ENCODE measurements around the gene LENEP. TPM values are rescaled to one million over a fixed set of nuclear protein-coding genes. Genes with fewer than 3 reads are reported as not detected.
A peak's percentile ranks its signal among the peaks of the same experiment; 100 is the strongest.

LENEP gene
- polyA plus RNA-seq, 2 of the 4 experiments (the other 2 are of a cell fraction) = not detected

DNA sequence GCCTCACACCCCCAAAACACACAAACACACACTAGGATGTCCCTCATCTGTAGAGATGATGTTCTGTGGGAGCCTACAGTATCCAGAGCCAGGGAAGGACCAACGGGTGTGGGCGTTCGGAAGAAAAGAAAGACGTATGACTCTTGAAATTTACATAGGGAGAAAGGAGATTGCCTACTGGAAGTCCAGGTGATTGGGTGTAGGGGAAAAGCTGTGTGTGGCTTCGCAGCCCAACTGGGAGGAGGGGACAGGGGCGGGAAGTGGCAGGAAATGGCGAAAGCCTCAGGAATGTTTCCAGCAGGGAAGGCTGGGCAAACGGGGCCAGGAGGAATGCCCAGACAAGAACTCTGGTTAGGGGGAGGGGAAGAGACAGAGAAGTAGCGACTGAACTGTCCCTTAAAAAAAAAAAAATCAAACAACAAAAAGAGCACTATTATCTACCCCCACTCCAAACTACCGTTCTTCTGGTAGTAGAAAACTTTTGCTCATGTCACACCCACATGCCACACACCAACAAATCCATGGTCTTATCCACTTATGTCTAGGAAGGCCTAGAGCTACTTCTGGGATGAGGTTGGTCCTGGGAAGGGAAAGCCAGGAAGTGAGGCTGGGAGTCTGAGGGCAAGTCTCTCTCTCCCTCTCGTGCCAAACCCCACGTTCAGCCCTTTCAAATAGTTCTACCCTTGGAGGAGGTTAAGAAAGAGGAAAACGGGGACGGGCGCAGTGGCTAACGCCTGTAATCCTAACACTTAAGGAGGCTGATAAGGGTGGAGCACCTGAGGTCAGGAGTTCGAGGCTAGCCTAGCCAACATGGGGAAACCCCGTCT is 20.7 kb upstream of the LENEP start (continued):
- TF ChIP-seq, protein P1, sequence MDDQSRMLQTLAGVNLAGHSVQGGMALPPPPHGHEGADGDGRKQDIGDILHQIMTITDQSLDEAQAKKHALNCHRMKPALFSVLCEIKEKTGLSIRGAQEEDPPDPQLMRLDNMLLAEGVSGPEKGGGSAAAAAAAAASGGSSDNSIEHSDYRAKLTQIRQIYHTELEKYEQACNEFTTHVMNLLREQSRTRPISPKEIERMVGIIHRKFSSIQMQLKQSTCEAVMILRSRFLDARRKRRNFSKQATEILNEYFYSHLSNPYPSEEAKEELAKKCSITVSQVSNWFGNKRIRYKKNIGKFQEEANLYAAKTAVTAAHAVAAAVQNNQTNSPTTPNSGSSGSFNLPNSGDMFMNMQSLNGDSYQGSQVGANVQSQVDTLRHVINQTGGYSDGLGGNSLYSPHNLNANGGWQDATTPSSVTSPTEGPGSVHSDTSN (IDR thresholded peaks at IDR 0.05) = 0 out of 2 replicates have a peak, but pooled peaks have one; percentile 39
- TF ChIP-seq ZC3H11A (IDR thresholded peaks at IDR 0.05) (no peak), POLR2A (IDR thresholded peaks at IDR 0.05; ENCODE audit: low read length) (no peak; the same call in 1 of the 2 replicates)

DNA sequence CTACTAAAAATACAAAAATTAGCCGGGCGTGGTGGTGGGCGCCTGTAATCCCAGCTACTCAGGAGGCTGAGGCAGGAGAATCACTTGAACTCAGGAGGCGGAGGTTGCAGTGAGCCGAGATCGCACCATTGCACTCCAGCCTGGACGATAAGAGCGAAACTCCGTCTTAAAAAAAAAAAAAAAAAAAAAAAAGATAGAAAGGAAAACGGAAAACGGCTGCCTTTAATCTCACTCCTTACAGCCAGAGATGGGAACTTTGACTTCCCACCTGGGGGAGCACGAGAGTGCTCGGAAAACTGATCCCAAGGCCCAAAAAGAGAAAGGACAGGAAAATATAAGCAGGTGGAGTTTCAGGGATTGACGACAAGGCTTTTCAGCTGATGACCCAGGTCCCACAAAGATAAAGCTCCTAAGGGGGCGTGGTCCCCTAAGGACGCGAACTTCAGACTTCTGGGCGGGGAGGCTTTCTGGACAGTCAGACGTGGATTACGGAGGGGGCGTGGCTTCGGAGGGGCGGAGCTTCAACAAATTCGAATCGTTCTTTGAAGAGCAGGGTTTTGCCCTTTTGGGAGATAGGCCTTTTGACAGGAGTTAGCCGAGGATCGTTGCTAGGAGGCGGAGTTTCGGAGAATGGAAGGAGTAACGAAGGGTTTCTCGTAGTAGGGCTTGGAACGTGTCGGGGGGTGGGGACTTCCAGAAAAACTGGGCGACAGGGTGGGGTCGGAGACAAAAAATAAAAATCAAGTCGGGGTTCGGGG is 19.9 kb upstream of the LENEP start:
- no peak for FAIRE-seq
- POLR2A ChIA-PET = interaction anchor here (0.6 to 6.3 kb wide), 18 partner anchors 9 to 378 kb away, joined by 3 to 91 read pairs (median 8); partner anchors contain the start of genes ADAM15, FLAD1, LENEP and PBXIP1
- CTCF ChIA-PET = no interaction called here
- peak; percentile 19 for ATAC-seq
- peak; percentile 88 to 99 for DNase-seq (ENCODE audit: low read depth in 1 of 2, low spot score in 1 of 2)
- TF ChIP-seq, protein P2, sequence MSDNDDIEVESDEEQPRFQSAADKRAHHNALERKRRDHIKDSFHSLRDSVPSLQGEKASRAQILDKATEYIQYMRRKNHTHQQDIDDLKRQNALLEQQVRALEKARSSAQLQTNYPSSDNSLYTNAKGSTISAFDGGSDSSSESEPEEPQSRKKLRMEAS (IDR thresholded peaks at IDR 0.05) = no peak; the same call in 1 of the 2 replicates
- TF ChIP-seq PHF8 (IDR thresholded peaks at IDR 0.05; ENCODE audit: borderline replicate concordance, low read depth) (peak; percentile 6; the same call in 1 of the 2 replicates), GATA3 (IDR thresholded peaks at IDR 0.05; ENCODE audit: borderline replicate concordance) (peak; percentile 50; the same call in 1 of the 2 replicates), HOXB5 (CRISPR knock-in tag; IDR thresholded peaks at IDR 0.05) (no peak), CHD2 (IDR thresholded peaks at IDR 0.05; ENCODE audit: low read length, partially characterized antibody) (peak; percentile 33), CBX8 (IDR thresholded peaks at IDR 0.05) (no peak), MYC (IDR thresholded peaks at IDR 0.05; ENCODE audit: borderline replicate concordance, low read length) (peak; percentile 52; the same call in 1 of the 2 replicates), EP300 (IDR thresholded peaks at IDR 0.05) (no peak), POLR2A (IDR thresholded peaks at IDR 0.05; ENCODE audit: low read length) (peak; percentile 23), JUNB (IDR thresholded peaks at IDR 0.05) (no peak), FOSB (CRISPR knock-in tag; IDR thresholded peaks at IDR 0.05) (no peak), NPAS2 (CRISPR knock-in tag; IDR thresholded peaks at IDR 0.05; ENCODE audit: borderline replicate concordance) (no peak), SMC3 (IDR thresholded peaks at IDR 0.05) (no peak)
- TF ChIP-seq, protein P3, sequence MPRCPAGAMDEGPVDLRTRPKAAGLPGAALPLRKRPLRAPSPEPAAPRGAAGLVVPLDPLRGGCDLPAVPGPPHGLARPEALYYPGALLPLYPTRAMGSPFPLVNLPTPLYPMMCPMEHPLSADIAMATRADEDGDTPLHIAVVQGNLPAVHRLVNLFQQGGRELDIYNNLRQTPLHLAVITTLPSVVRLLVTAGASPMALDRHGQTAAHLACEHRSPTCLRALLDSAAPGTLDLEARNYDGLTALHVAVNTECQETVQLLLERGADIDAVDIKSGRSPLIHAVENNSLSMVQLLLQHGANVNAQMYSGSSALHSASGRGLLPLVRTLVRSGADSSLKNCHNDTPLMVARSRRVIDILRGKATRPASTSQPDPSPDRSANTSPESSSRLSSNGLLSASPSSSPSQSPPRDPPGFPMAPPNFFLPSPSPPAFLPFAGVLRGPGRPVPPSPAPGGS (IDR thresholded peaks at IDR 0.05) = 0 out of 3 replicates have a peak, but pooled peaks have one; percentile 1
- TF ChIP-seq, protein P1 (IDR thresholded peaks at IDR 0.05) = peak; percentile 52; the same call in 1 of the 2 replicates
- Histone ChIP-seq H3K27ac (peak overlapping the region; percentile 98 to 100), H3K4me3 (peak overlapping the region; percentile 65), H3K4me1 (peaks cover 42% of the 10 kb centered on the region), H3K9me3 (no peaks in the 10 kb centered on the region), H3K4me2 (peak overlapping the region; percentile 99)
- 2% methylated on average over 37 of the region's 37 CpGs for WGBS (ENCODE audit: missing lambda C conversion rate)

DNA sequence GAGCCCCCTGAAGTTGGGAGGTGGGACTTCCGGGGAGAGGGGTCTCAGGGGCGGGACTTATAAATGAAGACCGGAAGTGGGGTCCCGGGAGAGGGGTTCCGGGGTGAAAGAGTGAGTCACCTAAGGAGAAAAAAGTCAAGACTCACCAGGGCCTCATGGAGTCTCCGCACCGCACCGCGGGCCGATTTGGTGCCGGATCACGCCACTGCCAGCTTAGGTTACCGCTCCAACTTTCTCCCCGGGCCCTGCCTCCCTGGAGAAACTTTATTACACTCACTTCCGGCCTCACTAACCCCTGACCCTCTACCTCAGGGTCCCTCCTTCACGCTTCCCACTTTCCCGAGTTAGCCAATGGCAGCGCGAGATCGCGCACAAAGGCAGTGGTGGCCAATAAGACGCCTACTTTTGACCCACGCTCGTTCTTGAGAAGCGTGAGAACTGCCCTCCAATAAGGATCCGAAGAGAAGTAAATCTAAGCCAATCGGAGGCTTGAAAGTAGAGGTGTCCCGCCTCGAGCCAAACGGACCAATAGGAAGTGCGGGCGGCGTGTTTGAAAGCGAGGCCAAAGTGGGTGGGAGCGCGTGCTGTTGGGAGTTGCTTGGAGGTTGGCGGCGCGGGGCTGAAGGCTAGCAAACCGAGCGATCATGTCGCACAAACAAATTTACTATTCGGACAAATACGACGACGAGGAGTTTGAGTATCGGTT is 19.1 kb upstream of the LENEP start, which contains the start of gene CKS1B:
Gene CKS1B, plus strand, starts transcription at position 580 of the 706 bp plus-strand sequence. Its CDS starts 65 bp downstream, at position 645.
- Histone ChIP-seq H3K4me1 (peaks cover 37% of the 10 kb centered on the region), H3K9me3 (no peaks in the 10 kb centered on the region), H3K27ac (peak within 1 kb of the TSS; percentile 98 to 100), H3K4me3 (peak within 1 kb of the TSS; percentile 65), H3K4me2 (peak within 1 kb of the TSS; percentile 99)
- ChIA-PET POLR2A (interaction anchor here (0.6 to 6.3 kb wide), 18 partner anchors 9 to 379 kb away, joined by 3 to 91 read pairs (median 8); partner anchors contain the start of genes ADAM15, FLAD1, LENEP and PBXIP1), CTCF (no interaction called here)
- peak; percentile 46 for FAIRE-seq
- WGBS (ENCODE audit: missing lambda C conversion rate) = under 1% methylated on average over 47 of the region's 47 CpGs
- ATAC-seq = peak; percentile 65 to 77
- DNase-seq (ENCODE audit: low read depth in 1 of 2, low spot score in 1 of 2) = peak; percentile 99 to 100
- no peak for TF ChIP-seq NR3C1 (IDR thresholded peaks at IDR 0.05)
- 0 out of 2 replicates have a peak, but pooled peaks have one; percentile 11 for TF ChIP-seq JUNB (IDR thresholded peaks at IDR 0.05)
- no peak for TF ChIP-seq CBX8 (IDR thresholded peaks at IDR 0.05)
- TF ChIP-seq ZFP36 (IDR thresholded peaks at IDR 0.05; ENCODE audit: borderline replicate concordance, partially characterized antibody) = no peak
- TF ChIP-seq HOXA7 (CRISPR knock-in tag; IDR thresholded peaks at IDR 0.05) = peak; percentile 89
- TF ChIP-seq HOXB5 (CRISPR knock-in tag; IDR thresholded peaks at IDR 0.05) = peak; percentile 71; the same call in 1 of the 2 replicates
- no peak for TF ChIP-seq EHMT2 (IDR thresholded peaks at IDR 0.05; ENCODE audit: low read depth)
- TF ChIP-seq PHF8 (IDR thresholded peaks at IDR 0.05; ENCODE audit: borderline replicate concordance, low read depth) = no peak; the same call in 1 of the 2 replicates
- TF ChIP-seq GATA3 (IDR thresholded peaks at IDR 0.05; ENCODE audit: borderline replicate concordance) = no peak
- TF ChIP-seq, protein P4, sequence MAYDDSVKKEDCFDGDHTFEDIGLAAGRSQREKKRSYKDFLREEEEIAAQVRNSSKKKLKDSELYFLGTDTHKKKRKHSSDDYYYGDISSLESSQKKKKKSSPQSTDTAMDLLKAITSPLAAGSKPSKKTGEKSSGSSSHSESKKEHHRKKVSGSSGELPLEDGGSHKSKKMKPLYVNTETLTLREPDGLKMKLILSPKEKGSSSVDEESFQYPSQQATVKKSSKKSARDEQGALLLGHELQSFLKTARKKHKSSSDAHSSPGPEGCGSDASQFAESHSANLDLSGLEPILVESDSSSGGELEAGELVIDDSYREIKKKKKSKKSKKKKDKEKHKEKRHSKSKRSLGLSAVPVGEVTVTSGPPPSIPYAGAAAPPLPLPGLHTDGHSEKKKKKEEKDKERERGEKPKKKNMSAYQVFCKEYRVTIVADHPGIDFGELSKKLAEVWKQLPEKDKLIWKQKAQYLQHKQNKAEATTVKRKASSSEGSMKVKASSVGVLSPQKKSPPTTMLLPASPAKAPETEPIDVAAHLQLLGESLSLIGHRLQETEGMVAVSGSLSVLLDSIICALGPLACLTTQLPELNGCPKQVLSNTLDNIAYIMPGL (CRISPR knock-in tag; IDR thresholded peaks at IDR 0.05; ENCODE audit: borderline replicate concordance) = peak; percentile 20; the same call in 1 of the 2 replicates
- TF ChIP-seq, protein P5, sequence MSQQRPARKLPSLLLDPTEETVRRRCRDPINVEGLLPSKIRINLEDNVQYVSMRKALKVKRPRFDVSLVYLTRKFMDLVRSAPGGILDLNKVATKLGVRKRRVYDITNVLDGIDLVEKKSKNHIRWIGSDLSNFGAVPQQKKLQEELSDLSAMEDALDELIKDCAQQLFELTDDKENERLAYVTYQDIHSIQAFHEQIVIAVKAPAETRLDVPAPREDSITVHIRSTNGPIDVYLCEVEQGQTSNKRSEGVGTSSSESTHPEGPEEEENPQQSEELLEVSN (IDR thresholded peaks at IDR 0.05; ENCODE audit: borderline replicate concordance, low read depth) = peak; percentile 85
- peak; percentile 91 for TF ChIP-seq FOSB (CRISPR knock-in tag; IDR thresholded peaks at IDR 0.05)
- TF ChIP-seq CBX2 (IDR thresholded peaks at IDR 0.05; ENCODE audit: borderline replicate concordance, low read depth) = no peak

Measured in A549 (cell line).